Gastrocnemius medialis (tissue), 4 donors: Measurements from ENCODE around the gene HOXD10. TPM values are rescaled to one million over a fixed set of nuclear protein-coding genes. Genes with fewer than 3 reads are reported as not detected.
A peak's percentile ranks its signal among the peaks of the same experiment; 100 is the strongest.

Experiments
- ATAC-seq, 2 donors: fragments of 150-250 bp; one replicate each; pipeline ENCODE4 v1.9.1; 2016
- DNase-seq, 2 donors: peaks; one replicate each; pipeline ENCODE4 v3.0.0-alpha.2; 2019
- H3K27ac ChIP-seq, 4 donors: fragments of 200-600 bp; sonication (generic); 1 replicate in 1 of 4; 2 replicates in 3 of 4; pipeline ENCODE4 v1.5.1; 2016 to 2018; ENCODE audit warnings: mild to moderate bottlenecking in 2 of 4, moderate library complexity in 1 of 4
- H3K27me3 ChIP-seq, 3 donors: fragments of 200-600 bp; sonication (generic) in 2 of 3; 1 replicate in 1 of 3; 2 replicates in 2 of 3; pipeline versions ENCODE4 v1.5.1 to v1.6.0; 2016 to 2019; ENCODE audit warnings: mild to moderate bottlenecking in 1 of 3, moderate library complexity in 1 of 3
- H3K36me3 ChIP-seq, 2 donors: fragments of 200-600 bp; sonication (generic) in 1 of 2; one replicate each; pipeline ENCODE4 v1.5.1; 2017 to 2018
- H3K4me1 ChIP-seq, 2 donors: fragments of 200-600 bp; sonication (generic) in 1 of 2; one replicate each; pipeline ENCODE4 v1.5.1; 2016 to 2017; ENCODE audit warnings: mild to moderate bottlenecking in 2 of 2
- H3K4me3 ChIP-seq, 4 donors: fragments of 200-600 bp; sonication (generic) in 3 of 4; 1 replicate in 1 of 4; 2 replicates in 3 of 4; pipeline ENCODE4 v1.5.1; 2016 to 2019; ENCODE audit warnings: mild to moderate bottlenecking in 2 of 4
- H3K9me3 ChIP-seq, 3 donors: fragments of 200-600 bp; sonication (generic) in 2 of 3; 1 replicate in 1 of 3; 2 replicates in 2 of 3; pipeline ENCODE4 v1.5.1; 2016 to 2019
- CTCF ChIP-seq, 5 experiments: fragments of 450-650 bp in 3 of 5; fragments of 200-600 bp in 2 of 5; sonication (generic) in 2 of 5; IDR thresholded peaks in 4 of 5; conservative IDR thresholded peaks in 1 of 5; 1 replicate in 4 of 5; 2 replicates in 1 of 5; pipeline ENCODE4 v1.5.1; 2016 to 2019; ENCODE audit warnings: antibody characterized with exemption in 5 of 5, mild to moderate bottlenecking in 3 of 5, moderate library complexity in 3 of 5
- POLR2A ChIP-seq, 2 donors: fragments of 450-650 bp; IDR thresholded peaks; one replicate each; pipeline ENCODE4 v1.6.1; 2017; ENCODE audit warnings: antibody characterized with exemption in 2 of 2, mild to moderate bottlenecking in 2 of 2, moderate library complexity in 2 of 2
- in situ Hi-C, 4 donors: fragments of 200-750 bp; cut with MboI; loops; one replicate each; pipeline versions ENCODE4 v1.15.0 to v1.8.0; 2017; ENCODE audit warnings: low sequenced_read_pairs in 4 of 4
- intact Hi-C: fragments of 100-400 bp; cut with DNase I; formaldehyde crosslinking; loops from one replicate; pipeline ENCODE4 v1.15.1; 2023; ENCODE audit warnings: low total_unique reads
- total RNA-seq, 4 donors: library from RNA; depleted of rRNA; stranded (reverse); fragments of >200 nt; gene quantifications; one replicate each; pipeline versions ENCODE4 v1.1.0 to v1.2.3, GENCODE V29; 2016

Gene HOXD10
- total RNA-seq, 4 donors from 2014 or later = 0.15 TPM; not detected in 3

GRCh38 chr2:176155356-176156044 lies 38.9 kb downstream of the HOXD10 start:
- Histone ChIP-seq H3K9me3 (no peaks in the 10 kb centered on the region), H3K27ac (no peak overlapping the region), H3K36me3 (no peaks in the 10 kb centered on the region), H3K4me3 (no peak overlapping the region), H3K27me3 (peaks cover 34 to 50% (median 38%) of the 10 kb centered on the region in 3 donors), H3K4me1 (peaks cover 0 to 4% of the 10 kb centered on the region in 2 donors)
- ATAC-seq (no peak), DNase-seq (no peak)
- no peak for TF ChIP-seq CTCF (IDR thresholded peaks at IDR 0.05 in 4 of 5, conservative IDR thresholded peaks at IDR 0.05 in 1 of 5)
- in situ Hi-C loops = no loop called here
- intact Hi-C loops = no loop called here

- Histone ChIP-seq H3K4me3 (no peak overlapping the region), H3K36me3 (no peaks in the 10 kb centered on the region), H3K27ac (no peak overlapping the region), H3K27me3 (peaks cover 43 to 57% (median 47%) of the 10 kb centered on the region in 3 donors), H3K4me1 (peaks cover 4 to 5% of the 10 kb centered on the region in 2 donors), H3K9me3 (no peaks in the 10 kb centered on the region)
- ATAC-seq = no peak
- intact Hi-C loops = no loop called here
- in situ Hi-C loops = no loop called here
- TF ChIP-seq CTCF (IDR thresholded peaks at IDR 0.05 in 4 of 5, conservative IDR thresholded peaks at IDR 0.05 in 1 of 5) (no peak), POLR2A (IDR thresholded peaks at IDR 0.05) (no peak)
- DNase-seq = no peak
These were observed 39.8 kb downstream of the HOXD10 start for GRCh38 chr2:176156301-176156806.

- no peak for DNase-seq
- in situ Hi-C loops = no loop called here
These were observed 40.4 kb downstream of the HOXD10 start, which contains the start of gene HOXD3 for GRCh38 chr2:176156807-176157498. TSS of gene HOXD3 (plus strand) at chr2:176157307. CDS start at chr2:176169115, 11,808 bp downstream.

GRCh38 chr2:176157499-176158185 lies 41.1 kb downstream of the HOXD10 start:
- intact Hi-C loops = no loop called here
- DNase-seq (no peak), ATAC-seq (no peak)
- H3K4me3 ChIP-seq = peak overlapping the region in 3 of 4 donors; percentile 8 to 41 (median 30)
- no peaks in the 10 kb centered on the region for H3K36me3 ChIP-seq
- no peaks in the 10 kb centered on the region for H3K9me3 ChIP-seq
- no peak for TF ChIP-seq POLR2A (IDR thresholded peaks at IDR 0.05)
- no peak for TF ChIP-seq CTCF (IDR thresholded peaks at IDR 0.05 in 4 of 5, conservative IDR thresholded peaks at IDR 0.05 in 1 of 5)
- H3K27me3 ChIP-seq = peaks cover 45 to 68% (median 59%) of the 10 kb centered on the region in 3 donors
- H3K4me1 ChIP-seq = peaks cover 4 to 5% of the 10 kb centered on the region in 2 donors
- in situ Hi-C loops = no loop called here
- H3K27ac ChIP-seq = no peak overlapping the region

More at GRCh38 chr2:176156807-176157498, 40.4 kb downstream of the HOXD10 start, which contains the start of gene HOXD3:
- Histone ChIP-seq H3K36me3 (no peaks in the 10 kb centered on the region), H3K27ac (no peak within 1 kb of the TSS), H3K4me3 (peak within 1 kb of the TSS in 3 of 4 donors; percentile 8 to 41 (median 30)), H3K9me3 (no peaks in the 10 kb centered on the region), H3K4me1 (peaks cover 4 to 5% of the 10 kb centered on the region in 2 donors), H3K27me3 (peaks cover 43 to 63% (median 53%) of the 10 kb centered on the region in 3 donors)
- intact Hi-C loops = no loop called here
- no peak for ATAC-seq
- TF ChIP-seq POLR2A (IDR thresholded peaks at IDR 0.05) = no peak
- no peak for TF ChIP-seq CTCF (IDR thresholded peaks at IDR 0.05 in 4 of 5, conservative IDR thresholded peaks at IDR 0.05 in 1 of 5)
